Fibroblast of skin of back (primary cell): ENCODE measurements around the gene RTL1.
A peak's percentile ranks its signal among the peaks of the same experiment; 100 is the strongest.

Source experiments
- DNase-seq: peaks from one replicate; pipeline ENCODE4 v3.0.0-alpha.2; 2013

The RTL1 gene

DNA sequence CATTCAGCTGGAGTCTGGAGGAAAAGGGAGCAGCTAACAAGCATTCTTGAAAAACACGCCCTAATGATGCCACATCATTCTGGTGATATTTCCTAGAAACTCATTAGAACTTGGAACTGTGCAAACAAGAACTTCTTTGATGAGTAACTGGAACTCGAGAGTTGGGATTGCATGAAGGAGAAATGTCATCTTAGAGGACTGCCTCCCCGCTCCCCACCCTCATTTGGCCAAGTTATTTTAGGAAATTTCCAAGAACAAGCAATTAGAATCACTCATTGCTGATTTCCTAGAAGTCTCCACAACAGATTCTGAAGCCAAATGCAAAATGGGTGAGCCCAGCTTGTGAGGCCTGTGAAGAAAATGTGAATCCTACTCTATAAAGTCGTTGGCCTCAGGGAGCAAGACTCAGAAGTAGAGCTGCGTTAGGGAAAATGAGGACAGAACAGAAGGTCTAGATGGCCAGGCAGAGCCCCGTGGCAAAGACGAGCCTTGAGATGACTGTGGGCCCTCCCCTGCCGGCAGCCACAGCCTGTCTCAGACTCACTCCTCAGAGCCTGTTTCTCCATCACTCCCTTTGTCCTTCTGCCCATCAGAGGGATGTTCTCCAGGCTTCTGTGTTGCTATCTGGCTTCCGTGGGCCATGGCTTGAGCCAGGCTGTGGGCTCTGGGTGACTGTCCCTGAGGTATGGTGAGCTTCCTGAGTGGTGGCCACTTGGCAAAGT lies 38.4 kb downstream of the RTL1 start:
- peak; percentile 24 for DNase-seq

DNA sequence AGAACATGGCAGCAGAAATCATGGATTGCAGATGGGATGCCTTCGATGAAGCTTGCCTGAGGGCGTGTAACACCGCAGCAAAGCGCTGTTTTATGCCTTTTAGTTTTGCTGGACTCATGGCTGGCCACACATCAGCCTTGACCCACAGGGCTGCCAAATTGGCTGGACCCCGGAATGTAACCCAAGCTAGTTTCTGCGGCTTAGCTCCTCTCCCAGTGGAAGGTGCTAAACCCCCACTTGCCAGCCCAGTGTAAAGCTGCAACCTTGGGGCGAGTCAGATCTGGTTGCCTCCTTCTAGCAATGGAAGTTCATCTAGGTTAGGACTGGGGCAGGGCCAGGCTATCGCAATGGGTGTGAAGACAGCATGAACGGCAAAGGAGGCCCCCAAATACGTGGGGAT lies 39.3 kb downstream of the RTL1 start:
- no peak for DNase-seq

DNA sequence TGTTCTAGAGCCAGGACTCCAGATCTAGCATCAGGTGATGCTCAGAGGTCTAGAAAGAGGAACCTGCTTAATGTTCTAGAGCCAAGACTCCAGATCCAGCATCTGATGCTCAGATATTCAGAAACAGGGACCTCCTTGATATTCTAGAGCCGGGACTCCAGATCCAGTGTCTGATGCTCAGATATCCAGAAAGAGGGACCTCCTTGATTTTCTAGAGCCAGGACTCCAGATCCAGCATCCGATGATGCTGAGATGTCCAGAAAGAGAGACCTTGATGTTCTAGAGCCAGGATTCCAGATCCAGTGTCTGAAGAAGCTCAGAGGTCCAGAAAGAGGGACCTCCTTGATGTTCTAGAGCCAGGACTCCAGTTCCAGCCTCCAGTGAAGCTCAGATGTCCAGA lies 40.7 kb downstream of the RTL1 start:
- no peak for DNase-seq

DNA sequence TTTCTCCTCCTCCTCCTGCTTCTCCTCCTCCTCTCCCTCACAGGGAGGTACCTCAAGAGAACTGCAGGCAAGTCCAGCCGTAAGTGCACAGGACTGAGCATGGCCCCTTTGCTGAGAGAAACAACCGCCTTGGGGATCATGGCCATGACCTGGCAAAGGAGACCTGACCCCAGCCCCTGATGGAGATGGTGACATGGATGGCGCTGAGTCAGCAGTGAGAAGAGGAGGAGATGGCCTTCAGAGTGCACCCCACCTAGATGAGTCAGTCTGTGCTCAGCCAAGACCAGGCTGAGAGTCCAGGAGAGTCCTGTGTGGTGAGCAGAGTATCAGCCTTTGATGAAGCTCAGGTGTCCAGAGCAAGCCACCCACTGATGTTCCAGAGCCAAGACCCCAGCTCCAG lies 41.2 kb downstream of the RTL1 start:
- peak; percentile 13 for DNase-seq

DNA sequence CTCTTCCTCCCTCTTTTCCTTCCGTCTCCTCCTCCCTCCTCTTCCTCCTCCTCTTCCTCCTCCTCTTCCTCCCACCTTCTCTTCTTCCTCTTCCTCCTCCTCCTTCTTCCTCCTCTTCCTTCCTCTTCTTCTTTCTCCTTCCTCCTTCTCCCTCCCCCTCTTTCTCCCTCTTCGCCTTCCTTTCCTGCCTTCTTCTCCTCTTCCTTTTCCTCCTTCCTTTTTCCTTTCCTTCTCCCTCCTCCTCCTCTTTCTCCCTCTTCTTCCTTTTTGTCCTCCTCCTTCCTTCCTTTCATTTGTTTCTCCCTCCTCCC lies 41.6 kb downstream of the RTL1 start:
- DNase-seq, result no peak

DNA sequence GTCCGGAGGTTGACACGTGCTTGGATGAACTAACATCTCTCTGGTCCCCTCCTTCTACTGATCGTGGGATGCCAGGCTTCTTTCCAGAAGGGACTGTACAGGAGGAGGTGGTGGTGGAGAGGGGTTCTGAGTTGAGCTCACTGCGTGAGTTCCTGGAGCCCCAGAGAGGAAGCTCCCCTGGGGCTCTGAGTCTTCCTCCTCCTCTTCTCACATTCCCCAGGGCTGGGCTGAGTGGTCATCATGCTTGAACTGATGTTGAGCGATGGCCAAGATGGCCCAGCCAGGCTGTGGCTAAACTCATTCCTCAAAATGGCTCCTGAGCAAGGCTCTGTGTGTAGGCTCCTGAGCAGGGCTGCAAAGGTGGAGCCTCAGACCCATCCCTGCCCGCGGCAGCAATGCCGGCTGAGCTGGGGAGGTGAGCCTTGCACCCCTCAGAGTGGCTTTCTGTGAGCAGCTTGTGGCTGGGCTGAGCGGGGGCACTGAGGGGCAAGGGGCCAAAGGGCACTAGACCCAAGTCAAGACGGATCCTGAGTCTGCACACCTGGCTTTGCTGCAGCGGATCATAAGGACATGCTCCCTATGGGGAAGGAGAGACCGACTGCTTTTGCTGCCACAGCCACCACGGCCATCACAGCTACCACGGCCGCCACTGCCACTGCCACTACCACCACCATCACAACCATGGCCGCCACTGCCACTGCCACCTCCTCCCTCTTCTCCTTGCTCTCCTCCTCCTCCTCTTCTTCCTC lies 42.2 kb downstream of the RTL1 start:
- peak; percentile 10 for DNase-seq

DNA sequence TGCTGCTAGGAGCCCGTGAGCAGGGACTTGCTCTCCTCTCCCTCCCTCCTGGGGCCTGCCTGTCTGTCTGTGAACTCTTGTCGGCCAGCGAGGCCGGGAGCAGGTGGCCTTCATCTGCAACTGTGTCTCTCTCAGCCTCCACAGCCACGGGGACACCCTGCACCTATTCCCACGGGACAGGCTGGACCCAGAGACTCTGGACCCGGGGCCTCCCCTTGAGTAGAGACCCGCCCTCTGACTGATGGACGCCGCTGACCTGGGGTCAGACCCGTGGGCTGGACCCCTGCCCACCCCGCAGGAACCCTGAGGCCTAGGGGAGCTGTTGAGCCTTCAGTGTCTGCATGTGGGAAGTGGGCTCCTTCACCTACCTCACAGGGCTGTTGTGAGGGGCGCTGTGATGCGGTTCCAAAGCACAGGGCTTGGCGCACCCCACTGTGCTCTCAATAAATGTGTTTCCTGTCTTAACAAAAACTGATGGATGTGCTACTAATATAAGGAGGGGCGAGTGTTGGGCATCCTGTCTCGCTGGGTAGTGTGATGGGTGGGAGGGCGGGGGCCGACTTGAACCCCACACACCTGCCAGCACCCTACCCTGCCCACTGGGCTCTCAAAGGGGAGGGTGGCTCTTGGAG lies 42.9 kb downstream of the RTL1 start:
- DNase-seq, result no peak

DNA sequence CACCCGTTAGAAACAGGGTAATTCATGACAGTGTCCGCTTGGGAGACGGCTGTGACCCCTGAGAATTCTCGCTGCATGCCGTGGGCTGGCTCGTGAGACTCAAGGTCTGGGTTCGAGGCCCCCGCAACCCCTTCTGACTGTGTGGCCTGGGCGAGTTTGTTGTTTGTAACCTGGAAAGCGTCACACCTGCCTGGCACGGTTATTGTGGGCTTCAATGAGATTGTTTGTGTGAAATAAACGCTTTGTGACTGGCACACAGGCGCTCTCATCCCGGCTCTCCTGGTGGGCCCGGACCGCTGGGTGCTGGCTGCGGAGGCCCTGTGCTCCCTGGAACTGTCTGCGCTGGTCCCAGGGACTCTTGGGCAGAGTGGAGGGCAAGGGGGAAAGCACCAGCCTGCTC lies 43.7 kb downstream of the RTL1 start:
- no peak for DNase-seq

DNA sequence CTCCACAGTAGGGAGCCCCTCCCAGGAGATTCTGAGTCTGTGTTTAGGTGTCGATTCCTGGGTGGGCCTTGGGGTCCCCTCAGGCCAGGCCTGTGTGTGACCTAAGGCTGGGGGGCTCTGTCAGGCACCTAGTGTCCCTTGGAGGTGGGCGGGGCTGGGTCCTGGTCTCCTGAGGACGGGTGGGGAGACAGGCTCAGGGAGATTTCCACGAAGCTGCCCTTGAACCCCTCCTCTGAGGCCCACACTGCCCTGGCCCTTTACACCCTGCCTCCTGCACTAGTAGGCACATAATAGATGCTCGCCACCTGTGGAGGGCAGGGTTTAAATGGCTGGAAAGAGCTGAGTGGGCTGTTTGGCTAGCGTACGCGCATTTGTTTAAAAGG lies 44.7 kb downstream of the RTL1 start:
- DNase-seq, result no peak

DNA sequence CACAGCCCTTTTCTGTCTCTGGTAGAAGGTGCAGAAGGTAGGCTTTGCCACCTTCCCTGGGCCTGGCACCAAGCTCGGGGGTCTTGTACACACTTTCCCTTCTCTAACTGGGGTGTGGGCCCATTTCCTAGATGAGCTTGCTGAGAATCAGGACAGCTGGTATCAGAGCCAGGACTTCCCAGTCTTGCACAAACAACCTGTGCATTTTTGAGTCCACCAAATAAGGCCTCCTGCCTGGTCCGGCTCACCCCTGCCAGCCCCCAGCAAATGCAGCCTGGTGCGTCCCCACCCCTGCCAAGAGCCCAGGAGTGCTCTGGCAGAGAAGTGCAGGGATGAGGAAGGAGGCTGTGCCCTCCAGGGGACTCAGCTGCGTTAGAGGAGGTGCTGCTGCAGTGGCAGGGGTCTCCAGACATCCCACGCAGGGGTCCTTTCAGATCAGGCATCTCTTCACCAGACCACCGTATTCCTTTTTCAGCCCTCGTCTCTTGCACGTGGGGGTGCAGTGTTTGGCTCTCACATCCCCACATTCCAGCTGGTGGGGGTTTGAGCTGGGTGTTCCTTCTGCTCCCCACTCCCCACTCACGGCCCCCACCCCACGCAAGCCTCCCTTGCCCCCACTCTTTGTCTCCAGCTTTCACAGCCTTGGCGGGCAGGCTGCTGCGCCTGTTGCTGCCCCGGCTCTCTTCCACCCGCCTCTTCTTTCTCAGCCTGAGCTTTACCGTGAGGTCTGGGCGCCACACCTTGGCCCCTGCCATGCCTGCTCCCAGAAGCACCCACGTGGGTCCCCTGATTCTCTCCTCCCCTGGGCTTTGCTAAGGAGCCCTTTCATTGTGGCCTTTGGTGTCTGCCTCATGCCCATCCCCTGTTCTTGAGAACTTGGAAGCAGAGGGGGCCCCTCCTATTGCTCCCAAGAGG lies 45.3 kb downstream of the RTL1 start:
- no peak for DNase-seq

DNA sequence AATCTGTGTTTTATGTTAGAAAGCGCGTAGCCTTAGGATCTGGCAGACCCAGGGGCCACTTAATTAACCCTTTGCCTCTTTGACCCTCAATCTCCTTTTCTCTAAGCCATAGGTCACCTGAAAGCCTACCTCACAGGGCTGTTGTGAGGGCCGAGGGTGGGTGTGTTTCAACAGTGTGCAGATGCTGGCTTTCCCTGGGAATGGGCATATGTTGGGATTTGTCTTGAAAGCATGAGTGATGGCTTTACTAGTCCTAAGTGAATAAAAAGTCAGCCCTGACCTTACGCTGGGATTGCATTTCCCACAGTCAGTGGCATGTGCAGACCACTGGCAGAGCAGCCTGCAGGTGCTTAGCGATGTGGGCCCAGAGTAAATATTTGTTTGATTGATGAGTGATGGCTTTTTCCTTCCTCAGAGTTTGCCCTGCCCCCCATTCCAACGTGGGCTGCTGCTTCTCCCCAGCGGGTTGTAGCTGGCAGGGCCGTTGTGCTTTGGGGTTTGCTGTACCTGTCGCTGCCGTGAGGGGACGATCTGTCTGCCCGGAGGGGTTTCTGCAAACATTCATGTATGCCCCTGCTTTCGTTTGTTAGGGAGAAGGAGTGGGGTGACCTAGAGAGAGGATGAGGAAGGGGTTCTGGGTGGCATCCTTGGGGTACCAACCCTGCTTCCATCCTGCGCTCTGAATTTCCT lies 46.1 kb downstream of the RTL1 start:
- no peak for DNase-seq

DNA sequence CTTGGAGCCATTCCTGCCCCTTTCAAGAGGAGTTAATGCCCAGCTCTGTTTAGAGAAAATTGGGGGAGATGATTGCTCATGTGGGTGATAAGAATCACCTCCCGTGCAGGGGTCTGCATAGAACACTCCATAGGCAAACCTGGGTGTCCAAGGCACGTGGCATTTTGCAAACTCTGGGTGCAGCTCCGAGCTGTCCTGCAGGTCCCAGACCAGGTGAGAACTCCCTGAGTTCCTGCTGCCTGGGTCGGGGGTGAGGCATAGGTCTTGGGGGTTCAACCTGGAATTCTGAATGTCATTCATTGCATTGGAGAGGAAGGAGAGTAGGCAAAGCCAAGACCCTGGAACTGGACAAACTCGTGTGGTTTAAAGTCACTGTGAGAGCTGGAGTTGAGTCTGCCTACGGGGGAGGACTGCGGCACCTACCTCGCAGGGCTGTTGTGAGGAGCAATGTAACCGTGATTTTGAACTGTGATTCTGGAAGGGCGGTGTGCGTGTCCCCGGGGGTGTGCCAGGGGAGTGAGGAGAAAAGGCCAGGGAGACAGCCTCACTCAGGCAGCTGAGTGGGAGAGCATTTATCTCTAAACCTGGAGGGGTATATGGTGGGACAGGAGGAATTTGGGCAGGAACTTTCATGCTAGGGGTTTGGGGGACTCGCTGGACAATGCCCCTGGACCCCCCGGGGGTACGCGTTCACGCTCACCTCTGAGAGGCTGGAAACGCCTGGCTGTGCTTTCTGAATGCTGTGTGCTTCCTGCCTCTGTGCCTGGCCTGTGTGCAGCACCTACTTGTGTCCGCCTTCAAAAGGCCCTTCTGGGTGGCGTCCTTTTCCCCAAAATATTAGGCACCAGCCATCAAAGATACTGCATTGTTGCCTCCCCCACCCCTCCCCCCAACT lies 47.2 kb downstream of the RTL1 start:
- DNase-seq, result no peak

DNA sequence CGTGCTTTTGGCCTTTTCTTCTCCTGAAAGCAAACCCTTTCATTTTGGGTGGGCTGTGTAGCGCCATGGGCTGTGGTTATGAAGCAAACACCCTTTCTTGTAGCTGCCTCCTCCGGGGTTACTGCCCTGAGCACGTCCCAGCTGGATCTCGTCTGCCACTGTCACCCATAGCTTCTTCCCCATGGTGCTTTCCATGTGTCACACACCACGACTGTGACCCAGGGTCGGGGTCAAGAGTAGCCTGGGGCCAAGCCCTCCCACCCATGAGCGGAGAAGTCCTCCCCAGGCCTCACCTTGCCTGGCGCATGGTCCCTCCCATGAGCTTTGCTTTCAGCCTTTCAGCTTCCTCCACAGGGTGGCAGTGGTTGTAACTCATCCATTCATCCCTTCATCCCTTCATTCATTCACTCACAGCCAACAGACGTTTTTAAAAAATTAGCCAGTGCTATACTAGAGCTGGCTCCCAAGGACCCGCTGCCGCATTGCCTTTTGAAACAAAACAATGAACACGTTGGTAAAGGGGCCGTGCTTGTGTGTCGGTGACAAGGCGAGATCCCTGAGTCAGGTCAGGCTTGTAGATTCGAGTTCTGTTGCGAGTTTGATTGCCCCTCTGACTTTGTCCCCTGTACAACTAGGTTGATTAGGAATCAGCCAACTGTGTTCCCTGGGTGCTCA lies 48.1 kb downstream of the RTL1 start:
- no peak for DNase-seq

DNA sequence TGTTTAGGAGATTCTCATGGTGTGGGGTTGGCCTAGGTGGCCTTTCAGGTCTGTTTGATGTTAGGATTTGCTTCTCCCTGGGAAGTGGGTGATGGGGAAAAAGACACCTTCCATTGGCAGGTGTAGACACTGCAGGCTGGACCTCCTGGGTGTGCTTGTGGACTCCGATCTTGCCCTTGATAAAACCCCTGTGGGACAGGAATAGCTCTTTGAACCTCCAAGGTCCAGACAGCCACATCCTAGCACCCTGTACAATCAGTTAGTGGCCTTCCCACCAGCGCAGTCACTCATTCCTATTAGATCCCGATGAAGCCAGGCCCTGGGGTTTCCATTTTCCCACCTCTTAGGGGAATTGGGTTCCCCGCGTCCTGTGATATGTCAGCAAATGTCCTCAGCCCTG lies 49.1 kb downstream of the RTL1 start:
- DNase-seq, result no peak

DNA sequence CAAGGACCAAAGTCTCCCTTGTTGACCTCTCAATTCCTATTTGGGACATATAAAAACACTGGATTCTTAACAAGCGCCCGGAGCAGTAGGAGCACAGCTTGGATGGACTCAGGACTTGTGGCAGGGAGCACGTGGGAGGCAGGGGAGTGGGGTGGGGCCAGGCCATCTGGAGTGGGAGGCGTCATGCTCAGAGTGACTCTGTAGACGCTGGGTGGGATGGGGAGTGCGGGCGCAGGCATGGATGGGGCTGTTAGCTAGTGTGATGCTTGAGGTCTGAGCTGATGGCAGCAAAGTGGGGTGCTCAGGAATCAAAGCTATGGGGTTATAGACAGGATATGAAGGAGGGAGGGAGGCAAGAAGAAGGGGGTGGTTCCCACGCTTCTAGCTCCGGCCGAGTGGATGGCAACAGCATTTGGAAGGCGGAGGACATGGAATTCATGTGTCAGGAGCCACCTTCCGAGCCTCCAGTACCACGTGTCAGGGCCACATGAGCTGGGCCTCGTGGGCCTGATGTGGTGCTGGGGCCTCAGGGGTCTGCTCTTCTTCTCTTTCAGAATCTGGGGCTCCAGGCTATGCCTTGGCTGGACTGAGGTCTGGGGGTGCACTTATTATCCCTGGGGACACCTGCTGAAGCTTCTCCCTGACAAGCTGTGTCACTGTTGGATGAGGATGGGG lies 51.4 kb downstream of the RTL1 start:
- no peak for DNase-seq

DNA sequence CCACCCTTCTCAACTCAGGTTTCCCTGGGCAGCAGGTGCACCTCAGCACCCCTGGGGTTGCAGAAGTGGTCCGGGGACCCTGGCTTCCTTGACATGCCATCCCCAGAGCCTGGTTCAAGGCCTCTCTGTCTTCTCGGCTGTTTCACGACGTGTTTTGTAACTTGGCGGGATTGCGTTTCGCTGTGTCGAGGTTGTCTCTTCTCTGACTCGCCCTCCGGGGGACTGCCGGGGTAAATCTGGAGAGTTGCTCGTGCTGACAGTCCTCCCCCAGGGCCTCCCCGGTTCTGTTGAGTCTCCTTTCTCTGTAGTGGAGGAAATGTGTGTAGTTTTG lies 52.0 kb downstream of the RTL1 start:
- no peak for DNase-seq

DNA sequence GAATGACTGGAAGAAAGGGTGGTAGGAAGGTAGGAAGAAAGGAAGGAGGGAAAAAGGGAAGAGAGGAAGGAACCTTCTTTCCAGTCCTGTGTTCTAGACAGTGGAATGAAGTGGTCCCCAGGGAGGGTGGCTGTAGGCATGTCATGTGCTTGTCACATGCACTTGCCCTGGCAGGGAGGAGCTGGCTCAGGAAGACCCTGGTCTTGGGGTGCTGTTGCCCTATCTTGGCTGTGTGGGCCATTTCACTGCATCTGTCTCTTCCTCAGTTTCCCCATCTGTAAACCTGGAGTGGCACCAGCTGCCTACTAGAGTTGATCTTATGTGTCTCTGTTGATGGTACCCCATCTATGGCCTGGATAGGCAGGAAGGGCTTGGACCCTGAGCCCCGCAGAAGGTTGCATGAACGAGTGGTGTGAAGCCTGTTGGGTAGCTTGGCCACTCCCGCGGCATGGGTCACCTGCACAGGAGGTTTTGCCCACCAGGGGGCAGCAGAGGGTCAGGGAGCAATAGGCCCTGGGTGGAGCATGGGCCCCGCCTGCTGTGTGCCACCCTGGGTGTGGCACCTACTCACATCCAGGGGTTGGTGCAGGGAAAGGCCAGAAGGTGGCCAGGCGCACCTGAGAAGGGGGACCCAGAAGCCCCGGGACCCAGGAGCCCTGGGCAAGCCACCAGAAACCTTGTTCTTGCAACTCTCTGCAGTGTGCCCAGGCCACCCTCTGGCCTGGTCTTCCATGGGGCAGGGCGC lies 52.5 kb downstream of the RTL1 start:
- DNase-seq, result no peak

DNA sequence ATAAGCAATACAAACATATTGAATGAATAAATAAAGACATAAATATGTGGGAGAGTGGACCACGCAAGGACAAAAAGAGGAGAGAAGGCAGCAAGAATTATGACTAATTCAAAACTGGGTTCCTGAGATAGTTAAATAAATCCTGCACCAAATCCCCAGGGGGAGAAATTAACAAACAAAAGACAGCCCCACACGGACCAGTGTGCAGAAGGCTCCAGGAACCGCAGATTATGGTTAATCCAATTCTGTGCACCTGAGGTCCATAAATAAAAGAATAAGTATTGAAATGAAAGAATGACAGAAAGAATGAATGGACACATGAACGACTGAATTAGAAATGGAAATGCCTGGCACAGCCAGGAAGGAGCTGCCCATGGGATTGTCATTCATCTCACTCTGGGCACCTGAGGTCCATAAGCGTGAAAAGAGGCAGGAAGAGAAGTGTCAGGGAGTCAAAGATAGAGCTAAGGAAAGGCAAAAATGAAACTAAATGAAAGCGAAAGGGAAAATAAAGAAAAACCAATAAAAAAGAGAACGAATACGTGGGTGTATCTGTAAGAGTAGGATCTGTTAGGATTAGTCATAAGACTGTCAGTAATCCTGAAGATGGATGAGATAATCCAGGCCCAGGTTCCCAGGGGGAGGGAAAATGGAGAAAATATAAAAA lies 54.3 kb downstream of the RTL1 start:
- no peak for DNase-seq

DNA sequence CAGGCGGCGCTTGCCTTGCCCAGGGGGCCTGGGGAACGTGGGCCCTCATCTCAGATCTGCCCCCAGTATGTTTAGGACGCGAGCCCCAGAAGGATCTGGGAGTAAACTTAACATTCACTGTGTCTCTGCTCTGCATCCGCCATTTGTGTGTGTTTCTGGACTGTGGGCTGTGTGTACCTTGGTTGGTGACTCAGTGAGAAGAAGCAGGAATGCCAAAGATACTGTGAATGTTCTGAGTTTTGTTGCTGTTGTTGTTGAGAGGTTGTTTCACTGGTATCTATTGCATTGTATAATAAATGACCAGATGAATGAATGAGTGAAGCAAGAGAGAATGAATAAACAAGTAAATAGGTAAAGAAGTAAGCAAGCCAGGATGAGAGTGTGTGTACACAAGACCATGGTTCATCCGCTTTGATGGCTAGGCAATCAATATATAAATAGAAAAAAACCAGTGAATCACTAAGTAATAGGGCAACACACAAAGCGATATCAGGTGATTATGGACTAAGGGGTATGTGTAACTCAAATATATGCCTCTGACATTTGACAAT lies 57.1 kb downstream of the RTL1 start:
- no peak for DNase-seq
